ENCODE results near the gene GET3.

GET3 gene

DNA sequence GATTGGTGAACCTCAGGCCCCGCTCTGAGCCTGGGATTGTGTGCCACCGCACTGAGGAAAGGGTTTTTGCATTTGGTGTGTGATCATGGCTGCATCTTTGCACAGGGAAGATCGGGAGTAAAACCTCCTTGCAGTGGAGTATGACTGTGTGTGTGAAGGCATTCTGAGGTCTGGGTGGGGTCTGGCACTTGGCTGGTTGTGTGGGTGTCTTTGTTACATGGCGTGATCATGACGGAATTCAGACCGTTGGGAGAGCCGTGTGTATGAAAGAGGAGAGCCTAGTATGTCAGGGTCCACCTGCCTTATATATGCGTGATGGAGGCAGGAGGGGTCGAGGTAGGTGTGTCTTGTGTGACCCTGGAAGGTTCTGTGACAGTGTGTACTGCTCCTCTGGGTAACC lies 13.6 kb downstream of the GET3 start:
- no peak for DNase-seq

DNA sequence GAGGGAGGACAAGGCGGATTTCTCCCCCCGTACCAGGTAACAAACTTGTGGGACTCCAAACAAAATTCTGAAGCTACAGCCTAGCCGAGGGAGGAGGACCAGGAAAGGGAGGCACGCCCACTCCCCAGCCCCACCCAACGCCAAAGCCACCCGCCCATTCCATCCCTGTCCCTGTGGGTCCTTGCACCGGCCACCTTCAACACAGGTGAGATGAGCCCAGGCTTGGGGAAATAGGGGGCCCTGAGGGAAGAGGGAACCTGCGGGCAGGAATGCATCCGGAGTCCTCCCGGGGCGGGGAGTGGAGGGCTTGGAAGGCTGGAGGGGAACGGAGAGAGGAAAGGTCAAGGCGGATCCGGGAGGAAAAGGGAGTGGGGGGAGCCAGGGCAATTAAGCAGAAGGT lies 14.3 kb downstream of the GET3 start, which contains the start of gene BEST2:
Gene BEST2, plus strand, starts transcription at position 157 of the 400 bp plus-strand sequence. CDS start 802 bp downstream, outside the sequence.
- DNase-seq = no peak

DNA sequence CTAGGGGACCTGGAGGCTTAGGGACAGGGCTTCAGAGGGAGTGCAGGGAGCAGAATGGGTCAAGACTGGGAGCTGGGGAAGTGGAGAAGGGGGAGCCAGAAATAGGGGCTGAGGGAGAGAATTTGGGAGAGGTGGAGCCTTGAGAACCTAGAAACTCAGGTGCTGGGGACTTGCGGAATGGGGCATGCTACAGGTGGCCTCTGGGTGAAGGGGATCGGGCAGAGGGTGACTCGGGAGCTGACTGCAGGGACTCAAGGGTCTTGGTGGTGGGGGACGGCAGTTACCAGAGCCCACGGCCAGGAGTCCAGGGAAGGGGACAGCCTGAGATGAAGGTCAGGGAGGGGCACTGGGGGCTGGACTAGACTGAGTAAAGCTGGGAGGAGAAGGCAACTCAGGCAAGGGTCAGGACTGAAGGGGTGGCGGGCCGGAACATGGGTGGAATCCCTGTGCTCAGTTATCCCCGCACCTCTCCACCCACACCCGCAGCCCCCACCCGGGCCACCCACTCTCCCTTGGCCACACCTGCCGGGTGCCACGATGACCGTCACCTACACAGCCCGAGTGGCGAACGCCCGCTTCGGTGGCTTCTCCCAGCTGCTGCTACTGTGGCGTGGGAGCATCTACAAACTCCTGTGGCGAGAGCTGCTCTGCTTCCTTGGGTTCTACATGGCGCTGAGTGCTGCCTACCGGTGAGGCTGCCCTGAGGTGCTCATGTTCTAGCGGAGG lies 14.9 kb downstream of the GET3 start:
- no peak for DNase-seq

DNA sequence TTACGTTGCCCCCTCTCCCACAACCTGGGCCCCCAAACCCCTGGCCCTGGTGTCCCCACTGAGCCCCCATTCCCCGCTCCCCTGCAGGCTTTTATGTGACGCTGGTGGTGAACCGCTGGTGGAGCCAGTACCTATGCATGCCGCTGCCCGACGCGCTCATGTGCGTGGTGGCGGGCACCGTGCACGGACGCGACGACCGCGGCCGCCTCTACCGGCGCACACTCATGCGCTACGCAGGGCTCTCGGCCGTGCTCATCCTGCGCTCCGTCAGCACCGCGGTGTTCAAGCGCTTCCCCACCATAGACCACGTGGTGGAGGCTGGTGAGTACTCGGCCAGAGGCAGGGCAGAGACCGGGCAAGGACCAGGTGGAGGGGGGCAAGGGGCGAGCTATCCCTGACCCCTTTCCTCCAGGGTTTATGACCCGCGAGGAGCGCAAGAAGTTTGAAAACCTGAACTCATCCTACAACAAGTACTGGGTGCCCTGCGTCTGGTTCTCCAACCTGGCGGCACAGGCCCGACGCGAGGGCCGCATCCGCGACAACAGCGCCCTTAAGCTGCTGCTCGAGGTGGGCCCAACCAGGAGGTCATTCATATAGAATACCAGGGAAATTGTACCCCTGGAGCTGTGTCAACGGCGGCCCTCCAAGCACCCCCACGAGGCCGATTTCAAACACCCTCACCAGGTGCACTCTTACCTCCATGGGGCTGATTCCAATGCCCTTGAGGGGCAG lies 17.3 kb downstream of the GET3 start:
- no peak for DNase-seq

- DNase-seq = no peak
Observed at GRCh38 chr19:12756150-12756883, 19.0 kb downstream of the GET3 start.

DNA sequence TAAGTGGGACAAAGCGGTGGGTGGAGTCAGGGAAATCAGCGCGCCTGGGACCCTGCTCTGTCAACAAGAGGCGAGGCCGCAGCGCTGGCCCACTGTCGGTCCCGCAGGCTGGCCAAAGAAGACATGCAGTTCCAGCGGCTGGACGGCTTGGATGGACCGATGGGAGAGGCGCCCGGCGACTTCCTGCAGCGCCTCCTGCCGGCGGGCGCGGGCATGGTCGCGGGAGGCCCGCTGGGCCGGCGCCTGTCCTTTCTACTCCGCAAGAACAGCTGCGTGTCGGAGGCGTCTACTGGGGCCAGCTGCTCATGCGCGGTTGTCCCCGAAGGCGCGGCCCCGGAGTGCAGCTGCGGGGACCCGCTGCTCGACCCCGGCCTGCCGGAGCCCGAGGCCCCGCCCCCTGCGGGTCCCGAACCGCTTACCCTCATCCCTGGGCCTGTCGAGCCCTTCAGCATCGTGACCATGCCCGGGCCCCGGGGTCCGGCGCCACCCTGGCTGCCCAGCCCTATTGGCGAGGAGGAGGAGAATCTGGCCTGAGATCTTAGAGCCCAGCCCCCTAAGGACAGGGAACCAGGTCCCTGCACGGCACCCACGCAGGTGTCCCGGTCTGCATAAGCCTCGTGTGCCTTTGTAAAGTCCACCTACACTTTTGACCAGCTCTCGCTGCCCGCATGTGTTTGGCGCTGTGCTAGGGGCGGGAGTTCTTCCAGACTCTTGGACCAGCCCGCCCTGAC lies 20.4 kb downstream of the GET3 start:
- peak in 52 of 58 donors; percentile 4 to 62 (median 38) for DNase-seq

- DNase-seq = no peak
Observed at GRCh38 chr19:12759686-12760085, 22.4 kb downstream of the GET3 start.

GRCh38 chr19:12763100-12763499 lies 25.8 kb downstream of the GET3 start:
- DNase-seq = no peak

GRCh38 chr19:12764698-12765097 lies 27.4 kb downstream of the GET3 start:
- no peak for DNase-seq

GRCh38 chr19:12766051-12766521 lies 28.8 kb downstream of the GET3 start:
- peak in 42 of 58 donors; percentile 14 to 85 (median 56) for DNase-seq

DNA sequence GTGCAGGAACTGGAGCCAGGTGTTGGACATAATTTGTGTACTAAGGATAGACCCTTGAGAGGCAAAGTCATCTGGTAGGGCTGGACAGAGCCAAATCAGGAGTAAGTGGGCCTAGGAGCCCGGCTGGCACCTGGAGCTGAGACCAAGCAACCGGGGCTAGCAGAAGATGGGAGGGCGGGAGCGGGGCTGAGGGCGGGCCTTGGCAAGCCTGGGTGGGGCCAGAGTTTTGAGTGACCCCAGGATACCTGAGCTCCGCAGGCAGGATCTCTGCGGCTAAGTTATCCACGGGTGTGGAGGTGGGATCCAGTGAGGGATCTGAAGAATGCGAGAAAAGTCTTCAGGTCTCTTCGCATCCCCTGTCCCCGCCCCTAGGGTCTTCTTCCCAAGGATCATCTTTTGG lies 29.9 kb downstream of the GET3 start:
- no peak for DNase-seq

- DNase-seq = no peak
Observed at GRCh38 chr19:12767666-12768065, 30.4 kb downstream of the GET3 start.

- no peak for DNase-seq
Observed at GRCh38 chr19:12769689-12770088, 32.4 kb downstream of the GET3 start.

DNA sequence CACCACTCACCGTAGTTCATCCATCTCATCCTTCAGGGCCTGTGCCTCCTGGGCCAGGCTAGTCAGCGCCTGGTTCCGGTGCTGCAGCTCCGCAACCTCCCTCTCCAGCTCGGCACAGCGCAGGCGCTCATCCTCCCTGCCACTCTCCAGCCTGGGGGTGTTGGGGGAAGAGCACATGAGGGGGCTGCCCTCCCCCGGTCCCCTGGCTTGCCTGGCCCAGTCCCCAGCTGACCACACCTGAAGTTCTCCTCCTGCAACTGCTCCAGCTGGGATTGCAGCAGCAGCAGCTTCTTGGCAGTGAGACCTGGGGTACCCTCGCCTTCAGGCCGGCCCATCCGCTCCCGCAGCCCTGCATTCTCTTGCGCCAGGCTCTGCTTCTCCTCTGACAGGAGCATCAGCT lies 33.6 kb downstream of the GET3 start:
- DNase-seq = no peak

- DNase-seq = no peak
Observed at GRCh38 chr19:12772323-12772722, 35.0 kb downstream of the GET3 start.

DNA sequence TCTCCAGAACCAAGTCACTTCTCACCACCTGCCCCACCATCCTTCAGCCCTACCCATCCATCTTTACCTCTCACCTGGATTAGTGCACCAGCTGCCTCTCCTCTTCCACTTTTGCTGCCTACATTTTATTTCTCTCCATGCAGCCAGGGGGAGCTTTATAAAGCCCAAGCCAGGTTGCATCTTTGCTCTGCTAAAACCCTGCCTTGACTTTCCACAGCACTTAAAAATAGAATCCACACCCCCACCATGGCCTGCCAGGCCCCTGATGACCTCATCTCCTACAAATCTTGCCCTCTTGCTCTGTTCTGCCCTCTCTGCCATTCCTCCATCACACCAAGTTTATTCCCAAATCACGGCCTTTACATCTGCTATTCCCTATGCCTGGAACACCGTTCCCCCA lies 36.3 kb downstream of the GET3 start:
- DNase-seq = no peak

GRCh38 chr19:12774588-12775555 lies 37.6 kb downstream of the GET3 start, which contains the start of gene HOOK2:
Gene HOOK2 (minus strand): TSS chr19:12775552. CDS start chr19:12775449, 103 bp downstream.
- peak in 21 of 58 donors; percentile 35 to 63 (median 49) for DNase-seq

DNA sequence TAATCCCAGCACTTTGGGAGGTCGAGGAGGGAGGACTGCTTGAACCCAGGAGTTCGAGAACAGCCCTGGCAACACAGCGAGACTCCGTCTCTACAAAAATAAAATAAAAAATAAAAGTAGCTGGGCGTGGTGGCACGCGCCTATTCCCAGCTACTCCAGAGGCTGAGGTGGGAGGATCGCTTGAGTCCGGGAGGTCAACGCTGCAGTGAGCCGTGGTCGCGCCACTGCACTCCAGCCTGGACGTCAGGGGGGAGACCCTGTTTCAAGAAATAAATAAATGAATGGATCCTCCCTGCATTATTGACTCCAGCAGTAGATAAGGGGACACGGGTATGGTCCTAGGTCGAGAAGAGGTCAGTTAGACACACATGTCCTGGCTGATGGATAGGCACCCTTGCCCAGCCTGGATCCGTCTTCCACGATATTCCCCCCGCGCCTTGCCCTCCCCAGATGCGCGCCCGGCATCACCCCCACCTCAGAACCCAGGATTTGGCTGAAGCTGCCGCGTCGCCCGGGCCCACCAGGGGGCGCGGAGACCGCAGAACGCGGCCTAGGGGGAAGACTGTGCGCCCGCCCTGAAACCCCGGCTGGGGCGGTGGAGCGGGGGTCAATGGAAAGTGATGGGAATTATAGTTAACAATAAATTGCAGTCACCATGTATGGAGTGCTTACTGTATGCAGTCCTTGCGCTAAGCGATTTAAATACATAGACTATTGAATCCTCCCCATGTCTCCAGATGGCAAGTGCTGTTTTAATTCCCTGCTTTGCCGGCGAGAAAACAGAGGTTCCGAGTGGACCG lies 40.1 kb downstream of the GET3 start:
- peak in 57 of 58 donors; percentile 8 to 86 (median 66) for DNase-seq
